CD4-positive, alpha-beta T cell treated with Interleukin-2 at 100 ng/mL for 4 hours (primary cell): ENCODE measurements around the gene ZC3HAV1L.
"Not testable (repeated sequence)": the region's sequence is repeated elsewhere in the genome, so short reads cannot be mapped to it uniquely, and the experiment has no call there.

Experiments used
- DNase-seq: peaks from one replicate; pipeline ENCODE4 v3.0.0-alpha.2; 2020; ENCODE audit warnings: low spot score

Gene ZC3HAV1L

GRCh38 chr7:139018910-139019309 lies 16.9 kb downstream of the ZC3HAV1L start:
- DNase-seq = no peak

- DNase-seq = peak; percentile 75
Observed at GRCh38 chr7:139016931-139017511, 18.8 kb downstream of the ZC3HAV1L start.

GRCh38 chr7:139011373-139011772 lies 24.5 kb downstream of the ZC3HAV1L start:
- DNase-seq = no peak

- no peak for DNase-seq
Observed at GRCh38 chr7:139004321-139005090, 31.3 kb downstream of the ZC3HAV1L start.

- DNase-seq = no peak
Observed at GRCh38 chr7:138999414-138999813, 36.4 kb downstream of the ZC3HAV1L start.

GRCh38 chr7:138992052-138992531 lies 43.8 kb downstream of the ZC3HAV1L start:
- DNase-seq = no peak

- no peak for DNase-seq
Observed at GRCh38 chr7:138987686-138988085, 48.2 kb downstream of the ZC3HAV1L start.

GRCh38 chr7:138982204-138982623 lies 53.6 kb downstream of the ZC3HAV1L start:
- DNase-seq = no peak

GRCh38 chr7:138981332-138982203 lies 54.3 kb downstream of the ZC3HAV1L start, which contains the start of gene KIAA1549:
KIAA1549 (minus strand) TSS chr7:138981389; CDS start chr7:138981269, 120 bp downstream.
- peak; percentile 20 for DNase-seq

GRCh38 chr7:138980563-138981291 lies 55.1 kb downstream of the ZC3HAV1L start:
- no peak for DNase-seq

GRCh38 chr7:138979988-138980562 lies 55.8 kb downstream of the ZC3HAV1L start:
- DNase-seq = no peak

- DNase-seq = no peak
Observed at GRCh38 chr7:138979226-138979979, 56.4 kb downstream of the ZC3HAV1L start.

GRCh38 chr7:138978541-138979184 lies 57.2 kb downstream of the ZC3HAV1L start:
- no peak for DNase-seq

GRCh38 chr7:138976161-138976560 lies 59.7 kb downstream of the ZC3HAV1L start:
- not testable (repeated sequence) for DNase-seq
